Tibial nerve (tissue), 4 donors: ENCODE results near the gene RNU7-1. TPM values are rescaled to one million over a fixed set of nuclear protein-coding genes. Genes with fewer than 3 reads are reported as not detected.

ENCODE experiments used
- DNase-seq, 2 donors: peaks; one replicate each; pipeline ENCODE4 v3.0.0-alpha.2; 2019; ENCODE audit warnings: low spot score in 2 of 2
- H3K27ac ChIP-seq, 4 donors: fragments of 200-600 bp; sonication (generic) in 3 of 4; one replicate each; pipeline ENCODE4 v1.5.1; 2017 to 2019; ENCODE audit warnings: mild to moderate bottlenecking in 1 of 4
- H3K27me3 ChIP-seq, 2 donors: fragments of 200-600 bp; sonication (generic) in 1 of 2; one replicate each; pipeline versions ENCODE4 v1.5.1 to v1.6.0; 2017 to 2019
- H3K36me3 ChIP-seq, 3 donors: fragments of 200-600 bp; sonication (generic); one replicate each; pipeline ENCODE4 v1.5.1; 2018 to 2019
- H3K4me1 ChIP-seq, 4 donors: fragments of 200-600 bp; sonication (generic) in 3 of 4; one replicate each; pipeline ENCODE4 v1.5.1; 2017 to 2019
- H3K4me3 ChIP-seq, 4 donors: fragments of 200-600 bp; sonication (generic) in 3 of 4; one replicate each; pipeline ENCODE4 v1.5.1; 2017 to 2019; ENCODE audit warnings: mild to moderate bottlenecking in 1 of 4, moderate library complexity in 1 of 4
- H3K9me3 ChIP-seq, 4 donors: fragments of 200-600 bp; sonication (generic) in 3 of 4; one replicate each; pipeline ENCODE4 v1.5.1; 2017 to 2019
- CTCF ChIP-seq, 5 experiments: fragments of 200-600 bp in 3 of 5; fragments of 450-650 bp in 2 of 5; sonication (generic) in 3 of 5; IDR thresholded peaks; one replicate each; pipeline ENCODE4 v1.5.1; 2016 to 2019; ENCODE audit warnings: antibody characterized with exemption in 5 of 5, mild to moderate bottlenecking in 3 of 5, moderate library complexity in 2 of 5
- EP300 ChIP-seq, 2 donors: sonication (generic); formaldehyde crosslinking; IDR thresholded peaks; one replicate each; pipeline ENCODE4 v1.6.1; 2017; ENCODE audit warnings: antibody characterized with exemption in 2 of 2, mild to moderate bottlenecking in 1 of 2
- POLR2A ChIP-seq, 2 donors: fragments of 450-650 bp; IDR thresholded peaks; one replicate each; pipeline ENCODE4 v1.6.1; 2017; ENCODE audit warnings: antibody characterized with exemption in 2 of 2, mild to moderate bottlenecking in 2 of 2, moderate library complexity in 2 of 2
- WGBS, 2 donors: methylation state at CpG; one replicate each; pipeline ENCODE4 v1.1.5; 2018; 5-methylcytosine and 5-hydroxymethylcytosine counted together
- small RNA-seq: library from RNA; depleted of rRNA; stranded (forward); fragments of <200 nt; gene quantifications from one replicate; pipeline ENCODE3, GENCODE V24; 2016
- total RNA-seq, 4 donors: library from RNA; depleted of rRNA; stranded (reverse); fragments of >200 nt; gene quantifications; one replicate each; pipeline ENCODE4 v1.1.0, GENCODE V29; 2016

The RNU7-1 gene
- total RNA-seq, 4 donors from 2014 or later = not detected

GRCh38 chr12:6987956-6988553, 44.4 kb downstream of the RNU7-1 start:
- no peak overlapping the region for H3K27ac ChIP-seq
- H3K4me1 ChIP-seq = no peaks in the 10 kb centered on the region
- no peak for DNase-seq
- TF ChIP-seq POLR2A (IDR thresholded peaks at IDR 0.05) (no peak), EP300 (IDR thresholded peaks at IDR 0.05) (no peak), CTCF (IDR thresholded peaks at IDR 0.05) (no peak)
- no peak overlapping the region for H3K4me3 ChIP-seq
- H3K27me3 ChIP-seq = no peaks in the 10 kb centered on the region
- 88% methylated on average over 11 of the region's 11 CpGs for WGBS, 2 donors
- no peaks in the 10 kb centered on the region for H3K9me3 ChIP-seq
- peaks cover 3 to 38% (median 6%) of the 10 kb centered on the region in 3 donors for H3K36me3 ChIP-seq

Small RNA genes within 50 kb of the gene (small RNA-seq; reads per million reads assigned to genes)
- gene MIR141 (not detected), gene MIR200C (not detected), gene RNU7-1 (not detected), gene SCARNA12 (not detected)

Other genes starting within 250 kb of the RNU7-1 start
- gene PIANP, start 243.0 kb upstream of the RNU7-1 start, total RNA-seq = under 1 TPM in 2 of 4 donors, not detected in 2; 0.21 to 0.39 TPM
- 10 to 100 TPM; 46.9 to 74.4 (median 70.0) TPM for gene COPS7A, start 219.8 kb upstream of the RNU7-1 start, total RNA-seq
- 100 to 1,000 TPM; 103 to 205 (median 133) TPM for gene MLF2, start 190.7 kb upstream of the RNU7-1 start, total RNA-seq
- gene PTMS, start 177.5 kb upstream of the RNU7-1 start, total RNA-seq = 100 to 1,000 TPM; 112 to 225 (median 174) TPM
- 1 to 10 TPM; 1.2 to 4.0 (median 2.9) TPM for gene LAG3, start 171.3 kb upstream of the RNU7-1 start, total RNA-seq
- 10 to 100 TPM in 1 of 4 donors, 1 to 10 TPM in 3; 7.5 to 12.6 (median 8.9) TPM for gene CD4, start 154.3 kb upstream of the RNU7-1 start, total RNA-seq
- 1 to 10 TPM; 1.3 to 5.4 (median 2.2) TPM for gene GPR162, start 122.0 kb upstream of the RNU7-1 start, total RNA-seq
- gene P3H3, start 115.4 kb upstream of the RNU7-1 start, total RNA-seq = 10 to 100 TPM; 14.6 to 45.8 (median 36.4) TPM
- 1 to 10 TPM in 3 of 4 donors, under 1 TPM in 1; 0.84 to 9.9 (median 5.6) TPM for gene GNB3, start 102.9 kb upstream of the RNU7-1 start, total RNA-seq
- gene CDCA3, start 92.5 kb upstream of the RNU7-1 start, total RNA-seq = 10 to 100 TPM in 1 of 4 donors, 1 to 10 TPM in 1, under 1 TPM in 2; 0.21 to 19.4 (median 3.6) TPM
- gene USP5, start 91.7 kb upstream of the RNU7-1 start, total RNA-seq = 10 to 100 TPM; 47.6 to 63.9 (median 56.8) TPM
- 100 to 1,000 TPM; 189 to 346 (median 282) TPM for gene TPI1, start 76.3 kb upstream of the RNU7-1 start, total RNA-seq
- 10 to 100 TPM in 3 of 4 donors, 1 to 10 TPM in 1; 9.4 to 12.7 (median 11.8) TPM for gene SPSB2, start 70.5 kb upstream of the RNU7-1 start, total RNA-seq
- 10 to 100 TPM; 11.6 to 17.2 (median 17.1) TPM for gene LRRC23, start 39.0 kb upstream of the RNU7-1 start, total RNA-seq
- gene ENO2, start 29.2 kb upstream of the RNU7-1 start, total RNA-seq = 10 to 100 TPM; 14.0 to 25.8 (median 15.9) TPM
- gene ATN1, start 15.9 kb upstream of the RNU7-1 start, total RNA-seq = 100 to 1,000 TPM in 3 of 4 donors, 10 to 100 TPM in 1; 92.2 to 260 (median 123) TPM
- 100 to 1,000 TPM; 569 to 764 (median 665) TPM for gene C12orf57, start 206 bp downstream of the RNU7-1 start, total RNA-seq
- 10 to 100 TPM; 11.9 to 31.5 (median 20.8) TPM for gene PTPN6, start 7.5 kb downstream of the RNU7-1 start, total RNA-seq
- gene PHB2, start 26.8 kb downstream of the RNU7-1 start, total RNA-seq = 100 to 1,000 TPM; 138 to 178 (median 149) TPM
- gene EMG1, start 27.1 kb downstream of the RNU7-1 start, total RNA-seq = 10 to 100 TPM; 27.7 to 37.7 (median 35.9) TPM
- 10 to 100 TPM; 19.7 to 29.7 (median 23.8) TPM for gene LPCAT3, start 74.7 kb downstream of the RNU7-1 start, total RNA-seq
- 1,000 to 10,000 TPM in 1 of 4 donors, 100 to 1,000 TPM in 3; 415 to 1,129 (median 638) TPM for gene C1S, start 116.9 kb downstream of the RNU7-1 start, total RNA-seq
- gene C1R, start 148.6 kb downstream of the RNU7-1 start, total RNA-seq = 1,000 to 10,000 TPM in 1 of 4 donors, 100 to 1,000 TPM in 3; 528 to 1,237 (median 593) TPM
- 100 to 1,000 TPM; 125 to 214 (median 180) TPM for gene C1RL, start 165.4 kb downstream of the RNU7-1 start, total RNA-seq
- 1 to 10 TPM in 3 of 4 donors, under 1 TPM in 1; 0.78 to 9.9 (median 2.2) TPM for gene RBP5, start 185.1 kb downstream of the RNU7-1 start, total RNA-seq
- 100 to 1,000 TPM in 1 of 4 donors, 10 to 100 TPM in 3; 40.0 to 112 (median 79.6) TPM for gene CLSTN3, start 186.6 kb downstream of the RNU7-1 start, total RNA-seq
- 10 to 100 TPM; 58.1 to 70.6 (median 65.7) TPM for gene PEX5, start 245.9 kb downstream of the RNU7-1 start, total RNA-seq